Muscle of leg (tissue), 11 donors: Measurements from ENCODE around the gene VCAM1. TPM values are rescaled to one million over a fixed set of nuclear protein-coding genes. Genes with fewer than 3 reads are reported as not detected.

Experiments used
- DNase-seq: peaks from one replicate; pipeline ENCODE4 v3.0.0; 2013
- H3K27ac ChIP-seq: one replicate; pipeline ENCODE4 v1.5.1; 2013; ENCODE audit warnings: mild to moderate bottlenecking, low read length, control low read depth
- H3K27me3 ChIP-seq: one replicate; pipeline ENCODE4 v1.6.1; 2013; ENCODE audit warnings: low read length; ENCODE audit not compliant: control insufficient read depth, insufficient read depth
- H3K36me3 ChIP-seq: one replicate; pipeline ENCODE4 v1.6.1; 2013; ENCODE audit warnings: low read length; ENCODE audit not compliant: control insufficient read depth, insufficient read depth
- H3K4me1 ChIP-seq: one replicate; pipeline ENCODE4 v1.6.1; 2013; ENCODE audit warnings: low read length; ENCODE audit not compliant: control insufficient read depth, insufficient read depth
- H3K4me3 ChIP-seq: one replicate; pipeline ENCODE4 v1.5.1; 2013; ENCODE audit warnings: low read length, control low read depth
- H3K9me3 ChIP-seq: replicated peaks from 2 replicates; pipeline ENCODE4 v1.6.1; 2013; ENCODE audit warnings: low read depth, low read length; ENCODE audit not compliant: control insufficient read depth
- WGBS: methylation state at CpG from one replicate; pipeline ENCODE4 v1.1.5; 2013; ENCODE audit warnings: missing lambda C conversion rate; ENCODE audit not compliant: insufficient coverage; 5-methylcytosine and 5-hydroxymethylcytosine counted together
- polyA plus RNA-seq, 8 donors: library from polyadenylated mRNA; unstranded; fragments of 120-200 nt; gene quantifications; one replicate each; pipeline versions ENCODE4 v1.2.1 to v1.2.3, GENCODE V29; 2013; ENCODE audit warnings: inconsistent platforms in 1 of 8, low replicate concordance in 1 of 8; ENCODE audit not compliant: insufficient read length in 8 of 8, insufficient read depth in 1 of 8
- total RNA-seq: library from RNA; stranded (reverse); fragments of 120-200 nt; gene quantifications from one replicate; pipeline ENCODE4 v1.2.4, GENCODE V29; 2013

VCAM1 gene
- total and polyA plus RNA-seq, 9 donors = 5.8 to 18.5 (median 10.5) TPM

DNA sequence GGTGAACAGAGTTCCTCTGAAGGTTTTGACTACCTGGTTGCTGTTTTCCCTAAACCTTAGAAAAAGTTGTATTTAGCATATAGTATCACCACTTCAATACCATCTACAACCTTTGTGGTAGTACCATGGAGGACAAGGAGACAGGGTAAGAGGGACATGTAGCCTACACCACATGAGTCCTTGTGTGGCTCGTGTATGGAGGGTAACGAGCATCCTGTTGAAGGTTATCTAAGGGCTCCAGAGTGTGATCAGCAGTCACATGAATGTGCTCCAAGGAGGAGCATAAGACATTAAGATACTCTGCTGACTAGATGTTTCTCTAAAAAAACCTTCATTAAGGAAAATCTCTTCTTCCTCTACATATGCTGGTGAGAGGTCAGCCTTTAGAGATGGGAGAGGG, 67.3 kb downstream of the VCAM1 start:
- no CpG with 5 or more reads among the region's 2 CpGs for WGBS

More for the DNA sequence above, 67.3 kb downstream of the VCAM1 start:
- Histone ChIP-seq H3K9me3 (no peaks in the 10 kb centered on the region), H3K36me3 (no peaks in the 10 kb centered on the region), H3K27ac (no peak overlapping the region), H3K4me1 (no peaks in the 10 kb centered on the region), H3K4me3 (no peak overlapping the region), H3K27me3 (no peaks in the 10 kb centered on the region)
- no peak for DNase-seq

Other genes starting within 250 kb of the VCAM1 start
- under 0.01 TPM for gene GPR88, start 181.6 kb upstream of the VCAM1 start, total RNA-seq
- gene GPR88, start 181.6 kb upstream of the VCAM1 start, polyA plus RNA-seq = under 1 TPM; 0.07 to 0.28 (median 0.19) TPM
- gene EXTL2, start 175.1 kb downstream of the VCAM1 start, total RNA-seq = 26.2 TPM
- 10 to 100 TPM; 30.5 to 47.1 (median 34.4) TPM for gene EXTL2, start 175.1 kb downstream of the VCAM1 start, polyA plus RNA-seq
- gene SLC30A7, start 176.3 kb downstream of the VCAM1 start, total RNA-seq = 18.4 TPM
- 10 to 100 TPM in 2 of 8 donors, 1 to 10 TPM in 6; 7.0 to 12.2 (median 8.7) TPM for gene SLC30A7, start 176.3 kb downstream of the VCAM1 start, polyA plus RNA-seq